ENCODE results near the gene WNK4.

- TF ChIP-seq CTCF (IDR thresholded peaks at IDR 0.05), result no peak
- no peak for TF ChIP-seq EP300 (IDR thresholded peaks at IDR 0.05)
- no peak for TF ChIP-seq POLR2A (IDR thresholded peaks at IDR 0.05)
These were observed 2.0 kb downstream of the WNK4 start for GRCh38 chr17:42782166-42783061.

Measured in stomach (tissue), 4 donors.